ENCODE results near the gene IGFALS. TPM values are rescaled to one million over a fixed set of nuclear protein-coding genes. Genes with fewer than 3 reads are reported as not detected.
A peak's percentile ranks its signal among the peaks of the same experiment; 100 is the strongest.

IGFALS gene
- total RNA-seq, 1 donor from 2014 or later = 0.17 TPM

GRCh38 chr16:1766231-1766630 lies 27.3 kb downstream of the IGFALS start:
- Mint-ChIP-seq H3K4me3 (no peak overlapping the region), H3K36me3 (no peaks in the 10 kb centered on the region), H3K4me1 (ENCODE audit: unreplicated experiment) (no peaks in the 10 kb centered on the region), H3K27me3 (no peaks in the 10 kb centered on the region), H3K9me3 (no peaks in the 10 kb centered on the region), H3K27ac (no peak overlapping the region)
- no peak for DNase-seq (ENCODE audit: extremely low spot score, unreplicated experiment)
- no peak for TF ChIP-seq CTCF (conservative IDR thresholded peaks at IDR 0.05)

- no peak for DNase-seq (ENCODE audit: extremely low spot score, unreplicated experiment)
- Mint-ChIP-seq H3K9me3 (no peaks in the 10 kb centered on the region), H3K4me3 (no peak overlapping the region), H3K27ac (no peak overlapping the region), H3K36me3 (no peaks in the 10 kb centered on the region), H3K27me3 (no peaks in the 10 kb centered on the region), H3K4me1 (ENCODE audit: unreplicated experiment) (no peaks in the 10 kb centered on the region)
- TF ChIP-seq CTCF (conservative IDR thresholded peaks at IDR 0.05) = no peak
Measured at GRCh38 chr16:1765826-1766225, 27.7 kb downstream of the IGFALS start.

GRCh38 chr16:1764971-1765370 lies 28.5 kb downstream of the IGFALS start:
- Mint-ChIP-seq H3K27ac (no peak overlapping the region), H3K4me1 (ENCODE audit: unreplicated experiment) (no peaks in the 10 kb centered on the region), H3K36me3 (no peaks in the 10 kb centered on the region), H3K27me3 (no peaks in the 10 kb centered on the region), H3K9me3 (no peaks in the 10 kb centered on the region), H3K4me3 (no peak overlapping the region)
- no peak for TF ChIP-seq CTCF (conservative IDR thresholded peaks at IDR 0.05)
- no peak for DNase-seq (ENCODE audit: extremely low spot score, unreplicated experiment)

GRCh38 chr16:1763521-1764511 lies 29.7 kb downstream of the IGFALS start:
- no peak overlapping the region for H3K4me3 Mint-ChIP-seq
- no peaks in the 10 kb centered on the region for H3K36me3 Mint-ChIP-seq
- TF ChIP-seq CTCF (conservative IDR thresholded peaks at IDR 0.05) = peak; percentile 69
- no peak overlapping the region for H3K27ac Mint-ChIP-seq
- H3K4me1 Mint-ChIP-seq (ENCODE audit: unreplicated experiment) = no peaks in the 10 kb centered on the region
- no peak for DNase-seq (ENCODE audit: extremely low spot score, unreplicated experiment)
- H3K9me3 Mint-ChIP-seq = no peaks in the 10 kb centered on the region
- no peaks in the 10 kb centered on the region for H3K27me3 Mint-ChIP-seq

- Mint-ChIP-seq H3K27me3 (no peaks in the 10 kb centered on the region), H3K4me1 (ENCODE audit: unreplicated experiment) (no peaks in the 10 kb centered on the region), H3K4me3 (no peak overlapping the region), H3K9me3 (no peaks in the 10 kb centered on the region), H3K27ac (no peak overlapping the region), H3K36me3 (no peaks in the 10 kb centered on the region)
- no peak for TF ChIP-seq CTCF (conservative IDR thresholded peaks at IDR 0.05)
- DNase-seq (ENCODE audit: extremely low spot score, unreplicated experiment) = no peak
Measured at GRCh38 chr16:1762879-1763520, 30.5 kb downstream of the IGFALS start.
